ENCODE results near the gene SEMA6B. TPM values are rescaled to one million over a fixed set of nuclear protein-coding genes. Genes with fewer than 3 reads are reported as not detected.

The SEMA6B gene
- total RNA-seq, 6 donors from 2014 or later = 3.4 to 33.1 (median 7.6) TPM

- peak in 1 of 2 donors; percentile 83 for DNase-seq
- H3K36me3 ChIP-seq = no peaks in the 10 kb centered on the region
- no peak within 1 kb of the TSS for H3K4me3 ChIP-seq
- no peak within 1 kb of the TSS for H3K27ac ChIP-seq
- H3K27me3 ChIP-seq = no peaks in the 10 kb centered on the region
- peak; percentile 23 to 31 for ATAC-seq (ENCODE audit: low FRiP score in 2 of 2)
- TF ChIP-seq POLR2AphosphoS5 (IDR thresholded peaks at IDR 0.05) = no peak
- no peak for TF ChIP-seq EP300 (IDR thresholded peaks at IDR 0.05)
- TF ChIP-seq POLR2A (IDR thresholded peaks at IDR 0.05) = no peak
- no peak for TF ChIP-seq CTCF (IDR thresholded peaks at IDR 0.05)
- 77 to 78% methylated on average over 18 to 19 of the region's 34 CpGs for WGBS, 2 donors
- no peaks in the 10 kb centered on the region for H3K9me3 ChIP-seq
- no peaks in the 10 kb centered on the region for H3K4me1 ChIP-seq
Measured at GRCh38 chr19:4518345-4519171, 40.9 kb downstream of the SEMA6B start, which contains the start of gene PLIN4. Gene PLIN4 (minus strand): TSS chr19:4518486. CDS start chr19:4518272, 214 bp downstream.

DNA sequence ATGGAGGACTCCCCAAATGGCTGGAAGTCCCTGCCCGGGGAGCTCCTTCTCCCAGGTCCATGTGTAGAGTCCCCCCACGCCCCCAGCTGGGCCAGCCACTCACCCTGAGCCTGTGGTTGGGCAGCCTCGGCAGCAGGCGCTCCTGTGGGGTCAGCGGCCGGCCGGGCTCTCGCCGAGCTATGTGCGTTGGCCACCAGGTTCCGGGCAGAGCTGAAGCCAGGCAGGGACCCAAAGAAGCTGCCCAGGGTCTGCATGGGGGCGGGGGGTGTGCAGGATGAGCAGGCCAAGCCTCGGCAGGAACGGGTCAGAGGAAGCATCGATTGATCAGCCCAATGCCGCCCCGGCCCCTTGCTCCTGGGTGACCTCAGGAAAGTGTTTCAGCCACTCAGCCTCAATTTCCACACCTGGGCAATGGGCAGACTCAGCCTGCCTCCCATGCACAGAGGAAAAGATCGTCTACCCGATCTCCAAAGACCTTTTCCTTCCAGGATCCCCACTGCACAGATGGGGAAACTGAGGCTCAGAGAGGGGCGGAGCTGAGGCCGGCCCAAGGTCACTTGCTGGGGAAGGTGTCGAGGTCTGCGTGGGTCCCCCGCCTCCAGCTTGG is 41.9 kb downstream of the SEMA6B start:
- TF ChIP-seq POLR2AphosphoS5 (IDR thresholded peaks at IDR 0.05) = no peak
- TF ChIP-seq POLR2A (IDR thresholded peaks at IDR 0.05) = no peak
- TF ChIP-seq CTCF (IDR thresholded peaks at IDR 0.05) = no peak
- TF ChIP-seq EP300 (IDR thresholded peaks at IDR 0.05) = no peak
- Histone ChIP-seq H3K9me3 (no peaks in the 10 kb centered on the region), H3K27me3 (no peaks in the 10 kb centered on the region), H3K36me3 (no peaks in the 10 kb centered on the region), H3K4me1 (no peaks in the 10 kb centered on the region), H3K27ac (no peak overlapping the region), H3K4me3 (no peak overlapping the region)
- peak in 1 of 2 donors; percentile 75 for DNase-seq
- WGBS, 2 donors = 72 to 85% methylated on average over 10 to 17 of the region's 24 CpGs
- no peak for ATAC-seq (ENCODE audit: low FRiP score in 2 of 2)

- Histone ChIP-seq H3K27me3 (no peaks in the 10 kb centered on the region), H3K27ac (no peak overlapping the region), H3K9me3 (no peaks in the 10 kb centered on the region), H3K4me1 (no peaks in the 10 kb centered on the region), H3K36me3 (no peaks in the 10 kb centered on the region), H3K4me3 (no peak overlapping the region)
- ATAC-seq (ENCODE audit: low FRiP score in 2 of 2) (no peak), DNase-seq (peak in 1 of 2 donors; percentile 67)
- TF ChIP-seq POLR2AphosphoS5 (IDR thresholded peaks at IDR 0.05) (no peak), EP300 (IDR thresholded peaks at IDR 0.05) (no peak), POLR2A (IDR thresholded peaks at IDR 0.05) (no peak), CTCF (IDR thresholded peaks at IDR 0.05) (no peak)
- WGBS, 2 donors = 71 to 72% methylated on average over 1 to 8 of the region's 8 CpGs
Measured at GRCh38 chr19:4516939-4517300, 42.6 kb downstream of the SEMA6B start.

DNA sequence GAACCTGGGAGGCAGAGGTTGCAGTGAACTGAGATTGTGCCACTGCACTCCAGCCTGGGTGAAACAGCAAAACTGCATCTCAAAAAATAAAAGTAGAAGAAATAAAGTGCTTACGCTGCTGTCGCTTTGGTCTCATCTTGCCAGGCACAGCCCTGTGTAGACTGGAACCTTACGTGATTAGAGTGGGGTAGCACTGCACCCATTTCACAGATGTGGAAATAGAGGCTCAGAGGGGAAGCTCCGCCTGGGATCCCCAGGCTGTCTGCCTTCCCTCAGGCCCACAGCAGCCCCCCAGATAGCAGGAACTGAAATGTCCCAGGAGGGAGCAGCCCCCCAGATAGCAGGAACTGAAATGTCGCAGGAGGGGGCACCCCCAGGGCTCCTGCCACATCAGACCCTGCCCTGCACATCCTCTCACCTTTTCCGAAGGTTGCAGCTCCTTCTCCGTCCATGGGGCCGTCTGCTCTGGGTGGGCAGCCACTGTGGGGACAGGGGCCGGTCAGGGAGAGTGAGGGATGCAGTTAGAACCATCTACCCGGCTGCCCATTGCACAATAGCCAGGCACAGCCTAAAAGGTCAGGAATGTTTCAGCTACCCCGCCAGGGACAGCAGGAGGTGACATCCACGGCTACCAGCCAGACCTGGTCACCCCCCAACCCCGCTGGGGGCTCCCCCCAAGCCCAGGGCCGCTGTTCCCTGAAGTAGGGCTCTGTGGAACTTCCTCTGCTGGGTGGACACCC is 43.1 kb downstream of the SEMA6B start:
- Histone ChIP-seq H3K27me3 (no peaks in the 10 kb centered on the region), H3K9me3 (no peaks in the 10 kb centered on the region), H3K4me3 (no peak overlapping the region), H3K27ac (no peak overlapping the region), H3K36me3 (no peaks in the 10 kb centered on the region), H3K4me1 (no peaks in the 10 kb centered on the region)
- no peak for TF ChIP-seq POLR2A (IDR thresholded peaks at IDR 0.05)
- no peak for TF ChIP-seq CTCF (IDR thresholded peaks at IDR 0.05)
- TF ChIP-seq POLR2AphosphoS5 (IDR thresholded peaks at IDR 0.05) = no peak
- no peak for TF ChIP-seq EP300 (IDR thresholded peaks at IDR 0.05)
- WGBS, 2 donors = 71 to 87% methylated on average over 4 to 14 of the region's 14 CpGs
- no peak for DNase-seq
- no peak for ATAC-seq (ENCODE audit: low FRiP score in 2 of 2)
